Activated CD4-positive, CD25-positive, alpha-beta regulatory T cell treated with anti-CD3 and anti-CD28 coated beads, Interleukin-2, amount 50 U/mL, for 24 hours (primary cell): ENCODE data around the gene SRP14.
"Not testable (repeated sequence)": the region's sequence is repeated elsewhere in the genome, so short reads cannot be mapped to it uniquely, and the experiment has no call there.

Experiments
- ATAC-seq, 2 donors: fragments of 150-1000 bp; cut with Tn5 transposase; one replicate each; pipeline ENCODE4 v1.10.0; 2021; ENCODE audit warnings: mild to moderate bottlenecking in 1 of 2, moderate library complexity in 1 of 2

Gene SRP14

DNA sequence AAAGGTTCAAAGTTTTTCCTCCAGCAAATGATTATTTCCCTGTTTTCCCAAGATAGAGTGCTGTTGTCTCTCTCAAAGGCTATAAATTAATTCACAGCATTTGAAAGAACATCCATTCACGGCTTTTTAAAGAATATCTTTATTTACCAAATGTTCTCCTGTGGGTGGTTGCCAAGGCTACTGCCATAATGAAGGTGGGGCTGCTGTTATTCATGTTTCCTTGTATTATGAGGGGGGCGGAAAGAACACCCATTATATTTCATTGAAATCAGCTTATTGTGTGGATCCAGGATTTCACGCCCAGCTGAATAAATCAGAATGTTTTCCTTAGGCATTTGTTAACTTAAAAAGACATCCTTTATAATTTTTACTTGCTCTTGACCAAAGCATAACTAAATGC is 10.1 kb downstream of the SRP14 start:
- no peak for ATAC-seq

DNA sequence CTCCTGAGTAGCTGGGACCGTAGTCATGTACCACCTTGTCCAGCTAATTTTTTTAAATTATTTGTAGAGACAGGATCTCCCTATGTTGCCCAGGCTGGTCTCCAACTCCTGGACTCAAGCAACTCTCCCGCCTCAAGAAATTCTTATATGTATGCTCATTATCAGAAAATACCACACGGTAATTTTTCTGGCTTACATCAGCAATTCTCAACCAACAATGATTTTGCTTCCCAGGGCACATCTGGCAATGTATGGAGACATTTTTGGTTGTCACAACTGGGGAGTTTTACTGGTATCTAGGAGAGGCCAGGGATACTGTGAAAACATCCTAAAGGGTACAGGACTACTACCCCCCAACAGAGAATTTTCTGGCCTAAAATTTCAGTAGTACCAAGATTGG is 10.8 kb downstream of the SRP14 start:
- no peak for ATAC-seq

DNA sequence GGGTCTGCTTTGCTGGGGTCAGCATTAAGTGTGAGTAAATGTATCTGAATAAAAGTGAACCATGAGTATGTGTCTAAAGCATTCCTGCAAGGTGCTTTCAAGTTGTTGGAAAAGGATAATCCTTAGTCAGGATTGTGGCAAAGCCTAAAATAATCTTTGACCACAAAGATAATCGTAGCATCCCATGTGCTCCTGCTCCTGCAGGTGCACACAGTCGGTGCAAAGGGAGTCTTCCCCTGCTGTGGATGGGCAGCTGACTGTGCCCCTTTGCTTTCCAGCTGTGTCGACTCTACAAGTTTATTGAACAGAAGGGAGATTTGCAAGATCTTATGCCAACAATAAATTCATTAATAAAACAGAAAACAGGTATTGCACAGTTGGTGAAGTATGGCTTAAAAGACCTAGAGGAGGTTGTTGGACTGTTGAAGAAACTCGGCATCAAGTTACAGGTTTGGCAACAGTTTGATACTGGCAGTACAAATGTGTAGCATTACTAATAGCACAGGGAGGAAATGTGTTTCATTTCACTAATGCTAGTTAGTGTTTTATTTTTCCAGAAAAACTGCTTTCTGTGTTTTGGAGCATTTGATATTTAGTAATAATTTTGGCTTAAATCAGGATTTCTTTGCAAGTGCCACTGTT is 22.6 kb downstream of the SRP14 start:
- ATAC-seq: no peak

DNA sequence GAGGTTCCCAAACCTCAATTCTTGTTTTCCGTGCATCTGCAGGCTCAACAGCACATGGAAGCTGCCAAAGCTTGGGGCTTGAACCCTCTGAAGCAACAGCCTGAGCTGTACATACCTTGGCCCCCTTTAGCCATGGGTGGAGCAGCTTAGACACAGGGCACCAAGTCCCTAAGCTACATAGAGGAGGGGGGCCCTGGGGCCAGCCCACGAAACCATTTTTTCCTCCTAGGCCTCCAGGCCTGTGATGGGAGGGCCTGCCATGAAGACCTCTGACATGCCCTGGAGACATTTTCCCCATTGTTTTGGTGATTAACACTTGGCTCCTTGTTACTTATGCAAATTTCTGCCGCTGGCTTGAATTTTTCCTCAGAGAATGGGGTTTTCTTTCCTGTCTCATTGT is 24.6 kb downstream of the SRP14 start:
- ATAC-seq: no peak

DNA sequence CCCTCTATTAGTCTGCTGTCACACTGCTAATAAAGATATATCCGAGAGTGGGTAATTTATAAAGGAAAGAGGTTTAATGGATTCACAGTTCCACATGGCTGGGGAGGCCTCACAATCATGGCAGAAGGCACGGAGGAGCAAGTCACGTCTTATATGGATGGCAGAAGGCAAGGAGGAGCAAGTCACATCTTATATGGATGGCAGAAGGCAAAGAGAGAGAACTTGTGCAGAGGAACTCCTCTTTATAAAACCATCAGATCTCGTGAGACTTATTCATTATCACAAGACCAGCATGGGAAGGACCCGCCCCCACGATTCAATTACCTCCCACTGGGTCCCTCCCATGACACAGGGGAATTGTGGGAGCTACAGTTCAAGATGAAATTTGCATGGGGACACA is 25.6 kb downstream of the SRP14 start:
- not testable (repeated sequence) for ATAC-seq

DNA sequence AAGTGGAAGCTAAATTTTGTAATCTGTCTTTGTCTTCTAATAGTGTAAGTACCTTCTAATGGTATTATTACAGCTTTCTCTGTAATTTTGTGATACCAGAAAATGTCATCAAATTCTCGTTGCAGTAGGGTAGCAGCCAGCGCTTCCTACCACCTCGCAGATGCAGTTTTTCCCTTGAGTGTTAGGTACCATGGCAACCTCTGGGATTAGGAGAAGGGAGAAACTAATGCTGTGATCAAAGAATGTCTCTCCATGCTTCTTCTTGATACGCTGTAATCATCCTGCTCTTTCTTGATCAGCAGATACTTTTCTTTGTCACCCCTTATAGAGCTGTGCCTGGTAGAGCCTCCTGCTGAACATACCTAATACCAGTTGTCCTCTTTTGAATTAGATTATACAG is 27.7 kb downstream of the SRP14 start:
- no peak for ATAC-seq

DNA sequence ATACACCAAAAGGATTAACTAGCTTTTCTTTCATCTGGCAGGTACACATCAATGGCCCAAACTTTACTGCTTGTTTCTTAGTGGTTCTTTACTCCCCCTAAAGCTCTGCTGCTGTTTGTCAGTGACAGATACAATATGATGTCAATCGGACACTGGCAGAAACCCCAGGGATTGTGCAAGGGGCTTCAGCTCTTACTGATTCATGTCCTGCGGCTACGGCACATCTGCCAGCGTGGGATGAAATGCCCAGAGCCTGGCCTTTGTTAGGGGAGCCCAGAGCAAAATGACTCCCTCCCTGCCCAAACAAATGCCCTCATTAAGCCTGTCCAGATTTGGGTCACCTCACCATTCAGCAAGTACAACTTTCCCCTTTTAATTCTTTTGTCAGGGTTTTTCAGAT is 28.3 kb downstream of the SRP14 start:
- no peak for ATAC-seq

DNA sequence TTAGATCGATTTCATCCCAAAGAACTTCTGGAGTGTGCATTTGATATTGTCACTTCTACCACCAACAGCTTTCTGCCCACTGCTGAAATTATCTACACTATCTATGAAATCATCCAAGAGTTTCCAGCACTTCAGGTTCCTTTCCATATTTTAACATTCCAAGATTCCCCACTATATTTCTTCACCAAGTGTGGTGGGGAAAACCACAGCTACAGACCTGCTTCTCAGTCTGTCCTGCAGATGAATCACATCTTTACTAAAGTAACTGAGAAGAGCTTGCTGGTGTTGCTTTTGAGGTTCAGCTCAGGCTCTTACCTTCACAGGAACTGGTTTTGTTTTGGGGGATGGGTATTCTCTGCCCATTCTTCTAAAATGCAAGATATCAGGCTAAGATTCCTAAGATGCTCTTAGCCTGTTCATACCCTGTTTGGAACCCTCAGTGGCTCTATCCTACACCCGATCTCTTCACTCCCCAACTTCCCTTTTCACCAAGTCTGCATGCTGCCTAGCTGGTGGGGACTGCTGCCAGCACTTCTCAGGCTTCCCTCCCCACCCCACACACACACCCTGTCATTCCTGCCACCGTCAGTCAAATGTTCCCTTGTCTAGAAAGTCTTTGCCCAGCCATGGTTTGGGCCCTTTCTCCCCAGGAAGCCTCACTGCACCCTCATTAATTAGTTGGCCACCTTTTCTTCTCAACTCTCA is 30.8 kb downstream of the SRP14 start:
- no peak for ATAC-seq

DNA sequence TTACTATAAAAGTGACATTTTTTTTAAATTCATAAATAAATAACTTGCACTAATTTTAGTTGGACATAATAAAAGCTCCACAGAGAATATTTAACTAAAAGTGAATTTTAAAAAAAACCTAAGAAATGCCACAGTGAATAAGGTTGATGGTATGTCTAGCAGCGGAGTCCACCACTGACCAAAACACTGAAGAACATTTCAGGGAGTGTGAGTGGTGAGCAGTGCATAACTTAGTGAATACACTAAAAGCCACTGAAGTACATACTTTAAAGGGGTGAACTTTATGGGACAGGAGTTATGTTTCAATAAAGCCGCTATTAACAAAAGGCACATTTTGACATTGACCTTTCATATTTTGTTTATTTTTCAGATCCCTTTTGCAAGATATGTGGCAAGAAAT is 32.3 kb downstream of the SRP14 start:
- ATAC-seq: no peak

DNA sequence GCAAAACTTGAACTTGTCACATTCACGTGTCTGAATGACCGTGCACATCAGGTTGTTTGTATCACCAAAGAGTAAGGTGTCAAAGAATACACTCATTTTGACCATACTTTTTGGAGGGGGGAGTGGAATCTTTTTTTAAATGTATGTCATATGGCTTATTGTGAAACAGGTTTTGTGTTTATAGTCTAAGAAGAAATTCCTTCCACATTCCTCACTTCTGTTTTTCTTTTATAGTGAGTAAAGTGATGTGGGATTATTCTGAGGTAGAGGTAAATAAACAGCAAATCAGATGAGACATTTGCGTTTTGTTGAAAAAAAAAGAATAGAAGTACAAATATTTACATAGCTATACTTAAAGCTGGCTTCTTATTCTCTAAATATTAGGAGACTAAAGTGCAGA is 33.0 kb downstream of the SRP14 start:
- ATAC-seq: no peak

DNA sequence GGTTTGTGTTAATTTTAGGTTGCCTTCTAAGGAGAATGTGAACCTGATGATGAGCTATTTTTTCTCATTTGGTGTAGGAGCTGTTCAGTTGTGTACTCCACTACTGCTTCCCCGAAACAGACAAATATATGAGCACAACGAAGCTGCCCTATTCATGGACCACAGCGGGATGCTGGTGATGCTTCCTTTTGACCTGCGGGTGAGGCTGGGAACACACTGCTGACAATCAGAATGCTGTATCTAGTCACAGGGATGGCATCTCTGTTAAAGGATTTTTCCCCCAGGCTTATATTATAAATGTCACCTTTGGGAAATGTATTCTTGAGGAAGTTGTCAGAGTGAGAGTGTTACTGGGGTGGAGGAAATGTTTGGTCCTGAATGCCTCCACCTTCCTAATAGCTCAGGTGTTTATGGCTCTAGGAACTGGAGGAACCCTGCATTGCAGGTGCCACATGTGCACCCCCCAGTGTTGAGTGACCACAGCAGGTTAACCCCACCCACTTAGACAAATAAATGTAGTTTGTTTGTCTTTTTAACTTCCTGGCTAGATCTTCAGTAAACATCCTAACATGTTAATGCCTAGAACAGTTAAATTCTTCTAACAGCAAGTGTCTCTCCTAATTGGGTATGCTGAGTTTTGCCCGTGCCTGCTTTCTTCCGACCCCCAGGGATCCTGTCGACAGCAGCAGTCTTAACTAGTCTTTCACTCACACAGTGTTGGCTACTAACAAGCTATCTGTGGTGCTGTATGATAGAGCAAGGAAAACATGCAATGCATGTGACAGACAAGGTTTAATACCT is 35.7 kb downstream of the SRP14 start:
- ATAC-seq: no peak

DNA sequence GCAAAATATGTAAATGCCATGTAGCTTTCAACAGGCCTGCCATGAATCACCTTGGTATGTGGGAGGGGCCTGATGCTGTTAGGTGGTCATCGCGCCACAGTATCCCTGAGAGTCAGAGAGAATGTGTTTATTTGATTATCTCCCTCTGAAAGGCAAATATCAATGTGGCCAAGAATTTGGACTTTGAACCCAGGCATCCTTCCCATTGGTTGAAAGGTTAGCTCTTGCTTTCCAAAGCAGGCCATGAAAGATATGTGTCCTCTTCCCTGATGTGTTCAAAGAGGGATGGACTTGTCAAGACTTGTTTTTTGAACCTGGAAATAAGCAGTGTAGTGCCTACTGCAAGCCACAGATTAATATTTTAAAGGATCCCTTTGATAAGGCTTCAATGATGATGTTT is 36.7 kb downstream of the SRP14 start:
- no peak for ATAC-seq

DNA sequence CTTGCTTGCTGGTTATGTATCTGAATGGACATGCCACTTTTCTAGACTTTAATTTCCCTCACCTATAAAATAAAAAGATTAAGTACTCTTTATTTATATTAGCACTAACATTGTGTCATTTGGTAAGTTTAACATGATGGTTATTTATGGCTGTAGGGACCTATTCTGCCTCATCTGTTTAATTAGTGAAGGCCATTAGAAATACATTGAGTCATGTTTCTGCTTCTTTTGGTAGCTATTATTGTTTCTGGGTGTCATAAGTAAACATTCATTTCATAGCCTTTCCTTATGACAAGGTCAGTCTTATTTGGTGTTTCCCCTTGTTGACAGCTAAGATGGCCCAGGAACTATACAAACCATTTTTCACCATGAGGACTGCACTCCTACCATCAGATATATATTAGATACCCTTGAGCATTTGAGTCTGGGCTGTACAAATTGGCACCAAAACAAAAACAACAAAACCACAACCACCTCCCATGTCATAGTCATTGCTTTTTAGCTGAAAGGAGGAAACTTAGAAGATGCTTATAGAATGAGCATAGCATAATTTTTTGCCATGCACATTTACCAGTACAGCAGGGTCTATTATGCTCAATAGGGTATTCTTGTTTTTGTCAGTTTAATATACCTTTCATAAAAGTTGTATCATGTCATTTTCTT is 39.3 kb downstream of the SRP14 start:
- no peak for ATAC-seq

DNA sequence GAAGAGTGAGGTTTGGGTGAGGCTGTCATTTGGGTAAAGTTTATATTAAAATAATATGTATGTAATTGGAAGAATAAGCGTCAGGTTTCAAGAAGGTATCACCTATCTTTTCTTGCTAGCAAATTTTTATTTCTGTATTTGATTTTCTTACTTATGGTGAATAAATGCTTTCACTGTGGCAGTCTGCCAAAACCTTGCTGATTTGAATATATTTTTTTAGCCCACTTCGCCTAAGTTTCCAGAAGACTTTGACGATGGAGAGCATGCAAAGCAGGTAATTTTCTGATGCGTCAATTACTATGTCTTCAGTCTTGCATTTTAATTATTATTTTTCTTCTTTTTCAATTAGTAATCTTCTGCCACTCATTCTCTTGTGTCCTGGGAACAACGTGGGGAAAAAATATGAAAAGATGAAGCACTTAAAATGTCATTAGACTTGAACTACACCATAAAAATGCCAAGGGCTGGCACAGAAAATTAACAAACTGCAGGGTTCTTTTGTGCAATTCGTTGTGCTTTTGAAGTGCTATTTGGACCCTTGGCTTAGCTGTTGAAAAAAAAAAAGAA is 40.4 kb downstream of the SRP14 start:
- no peak for ATAC-seq

DNA sequence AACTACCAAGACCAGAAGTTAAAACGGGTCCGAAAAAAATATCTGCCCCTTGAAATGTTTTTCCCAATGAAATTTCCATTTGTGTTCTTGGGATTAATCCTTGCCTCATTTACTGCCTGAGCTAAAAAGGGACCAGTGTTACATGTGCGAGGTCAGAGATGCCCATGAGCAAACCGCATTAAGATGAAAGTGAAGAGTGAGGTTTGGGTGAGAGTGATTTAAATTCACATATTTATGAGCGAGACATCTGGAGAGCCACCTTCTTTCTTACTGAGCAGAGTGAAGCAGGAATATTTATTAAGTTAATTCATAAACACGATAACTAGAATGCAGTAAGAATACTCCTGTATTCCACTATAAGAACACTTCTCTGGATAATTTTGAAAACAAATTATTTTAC is 41.3 kb downstream of the SRP14 start:
- no peak for ATAC-seq

DNA sequence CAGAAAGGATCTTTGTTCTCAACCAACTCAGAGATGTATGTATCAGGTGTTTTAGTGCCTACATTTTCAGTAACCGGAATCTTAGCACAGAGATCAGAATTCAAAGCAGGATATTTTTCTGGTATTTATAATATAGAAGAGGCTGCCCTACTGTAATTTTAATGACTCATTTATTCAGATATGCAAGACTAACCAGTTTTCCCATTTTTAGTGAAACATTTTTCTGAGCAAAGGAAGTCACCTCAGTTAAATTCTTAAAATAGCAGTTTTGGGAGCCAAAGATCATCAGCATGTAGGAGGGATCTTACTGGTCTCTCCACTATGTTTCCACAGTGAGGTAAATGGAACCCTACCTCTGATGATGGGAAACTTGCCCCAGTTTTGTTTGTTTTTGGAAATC is 42.0 kb downstream of the SRP14 start:
- ATAC-seq: no peak

DNA sequence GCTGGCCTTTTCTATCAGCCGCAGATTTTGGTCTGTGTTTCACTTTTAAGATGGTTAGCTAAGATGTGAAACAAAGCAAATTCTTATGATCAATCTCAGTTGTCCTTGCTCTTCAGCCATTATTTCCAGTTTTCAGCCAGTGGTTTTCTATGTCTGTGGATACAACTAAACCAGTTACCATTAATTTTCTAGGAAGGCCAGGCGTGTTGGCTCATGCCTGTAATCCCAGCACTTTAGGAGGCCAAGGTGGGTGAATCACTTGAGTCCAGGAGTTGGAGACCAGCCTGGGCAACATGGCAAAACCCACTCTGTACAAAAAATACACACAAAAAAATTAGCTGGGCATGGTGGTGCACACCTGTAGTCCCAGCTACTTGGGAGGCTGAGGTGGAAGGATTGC is 42.8 kb downstream of the SRP14 start:
- ATAC-seq: not testable (repeated sequence)

DNA sequence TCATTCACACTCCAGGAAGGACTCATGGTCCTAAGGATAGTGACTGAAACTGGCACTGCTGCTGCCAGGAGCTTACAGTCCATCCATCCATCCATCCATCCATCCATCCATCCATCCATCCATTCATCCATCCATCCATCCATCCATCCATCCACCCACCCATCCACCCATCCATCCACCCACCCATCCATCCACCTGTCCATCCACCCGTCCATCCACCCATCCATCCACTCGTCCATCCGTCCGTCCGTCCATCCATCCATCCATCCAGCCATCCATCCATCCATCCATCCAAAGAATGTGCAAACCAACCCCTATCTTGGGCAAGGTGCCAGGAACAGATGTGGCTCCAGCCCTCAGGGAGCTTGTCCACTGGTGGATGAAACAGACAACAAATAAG is 46.0 kb downstream of the SRP14 start:
- not testable (repeated sequence) for ATAC-seq

DNA sequence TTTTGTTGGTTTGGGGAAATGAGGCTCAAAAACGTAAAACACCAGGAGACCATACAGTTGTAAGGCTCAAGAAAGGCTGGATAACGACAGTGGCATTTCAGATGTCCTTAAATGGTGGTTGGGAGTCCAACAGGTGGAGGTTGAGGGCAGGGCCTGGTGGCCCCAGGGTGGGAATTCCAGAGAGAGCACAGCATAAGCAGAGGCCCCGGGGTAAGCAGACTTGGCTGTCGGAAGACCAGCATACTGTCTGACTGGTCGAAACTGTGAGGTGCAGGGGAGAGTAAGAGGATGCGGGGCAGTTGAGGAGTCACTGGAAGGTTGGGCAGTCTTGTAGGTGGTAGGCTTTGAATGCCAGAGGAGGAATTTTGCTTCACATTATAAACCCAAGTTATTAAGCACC is 48.3 kb downstream of the SRP14 start:
- no peak for ATAC-seq

DNA sequence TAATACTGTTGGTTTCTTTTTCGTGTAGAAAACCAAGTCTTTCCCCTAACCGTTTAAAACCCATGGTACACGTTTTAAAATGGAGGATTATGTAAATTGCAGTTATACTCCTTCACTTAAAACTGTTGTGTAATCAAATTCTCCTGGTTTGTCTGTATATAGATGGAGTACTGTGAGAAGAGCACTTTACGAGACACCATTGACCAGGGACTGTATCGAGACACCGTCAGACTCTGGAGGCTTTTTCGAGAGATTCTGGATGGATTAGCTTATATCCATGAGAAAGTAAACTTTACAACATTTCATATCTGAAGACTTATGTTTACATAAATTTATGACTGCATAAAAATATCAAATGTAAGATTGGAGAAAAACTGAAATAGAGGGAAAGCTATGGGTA is 51.2 kb downstream of the SRP14 start:
- no peak for ATAC-seq
